ENCODE results near the gene CNTNAP2.

The CNTNAP2 gene

GRCh38 chr7:148212731-148213130, 2096.1 kb downstream of the CNTNAP2 start:
- DNase-seq (ENCODE audit: low read depth in 4 of 4, low spot score in 1 of 4), result no peak

GRCh38 chr7:148214101-148214500, 2097.5 kb downstream of the CNTNAP2 start:
- DNase-seq (ENCODE audit: low read depth in 4 of 4, low spot score in 1 of 4), result no peak

- DNase-seq (ENCODE audit: low read depth in 4 of 4, low spot score in 1 of 4), result no peak
These were observed 2102.0 kb downstream of the CNTNAP2 start for GRCh38 chr7:148218603-148219002.

- no peak for DNase-seq (ENCODE audit: low read depth in 4 of 4, low spot score in 1 of 4)
These were observed 2106.1 kb downstream of the CNTNAP2 start for GRCh38 chr7:148222721-148223120.

GRCh38 chr7:148223160-148223559, 2106.6 kb downstream of the CNTNAP2 start:
- no peak for DNase-seq (ENCODE audit: low read depth in 4 of 4, low spot score in 1 of 4)

GRCh38 chr7:148223738-148224137, 2107.1 kb downstream of the CNTNAP2 start:
- no peak for DNase-seq (ENCODE audit: low read depth in 4 of 4, low spot score in 1 of 4)

- no peak for DNase-seq (ENCODE audit: low read depth in 4 of 4, low spot score in 1 of 4)
These were observed 2113.7 kb downstream of the CNTNAP2 start for GRCh38 chr7:148230296-148230695.

GRCh38 chr7:148230883-148231282, 2114.3 kb downstream of the CNTNAP2 start:
- DNase-seq (ENCODE audit: low read depth in 4 of 4, low spot score in 1 of 4), result no peak

- DNase-seq (ENCODE audit: low read depth in 4 of 4, low spot score in 1 of 4), result no peak
These were observed 2116.2 kb downstream of the CNTNAP2 start for GRCh38 chr7:148232784-148233183.

- DNase-seq (ENCODE audit: low read depth in 4 of 4, low spot score in 1 of 4), result no peak
These were observed 2118.1 kb downstream of the CNTNAP2 start for GRCh38 chr7:148234715-148235114.

- DNase-seq (ENCODE audit: low read depth in 4 of 4, low spot score in 1 of 4), result no peak
These were observed 2122.2 kb downstream of the CNTNAP2 start for GRCh38 chr7:148238761-148239325.

- DNase-seq (ENCODE audit: low read depth in 4 of 4, low spot score in 1 of 4), result no peak
These were observed 2125.2 kb downstream of the CNTNAP2 start for GRCh38 chr7:148241700-148242293.

GRCh38 chr7:148242294-148242821, 2125.8 kb downstream of the CNTNAP2 start:
- no peak for DNase-seq (ENCODE audit: low read depth in 4 of 4, low spot score in 1 of 4)

- no peak for DNase-seq (ENCODE audit: low read depth in 4 of 4, low spot score in 1 of 4)
These were observed 2128.8 kb downstream of the CNTNAP2 start for GRCh38 chr7:148245381-148245780.

GRCh38 chr7:148253629-148254028, 2137.0 kb downstream of the CNTNAP2 start:
- no peak for DNase-seq (ENCODE audit: low read depth in 4 of 4, low spot score in 1 of 4)

GRCh38 chr7:148255333-148255732, 2138.7 kb downstream of the CNTNAP2 start:
- DNase-seq (ENCODE audit: low read depth in 4 of 4, low spot score in 1 of 4), result no peak

- no peak for DNase-seq (ENCODE audit: low read depth in 4 of 4, low spot score in 1 of 4)
These were observed 2139.8 kb downstream of the CNTNAP2 start for GRCh38 chr7:148256433-148256832.

GRCh38 chr7:148260599-148260998, 2144.0 kb downstream of the CNTNAP2 start:
- no peak for DNase-seq (ENCODE audit: low read depth in 4 of 4, low spot score in 1 of 4)

GRCh38 chr7:148261523-148261922, 2144.9 kb downstream of the CNTNAP2 start:
- no peak for DNase-seq (ENCODE audit: low read depth in 4 of 4, low spot score in 1 of 4)

GRCh38 chr7:148261996-148262688, 2145.5 kb downstream of the CNTNAP2 start:
- DNase-seq (ENCODE audit: low read depth in 4 of 4, low spot score in 1 of 4), result no peak

GRCh38 chr7:148262721-148263229, 2146.2 kb downstream of the CNTNAP2 start:
- DNase-seq (ENCODE audit: low read depth in 4 of 4, low spot score in 1 of 4), result peak; percentile 42 to 68 (median 50)

- DNase-seq (ENCODE audit: low read depth in 4 of 4, low spot score in 1 of 4), result no peak
These were observed 2148.4 kb downstream of the CNTNAP2 start for GRCh38 chr7:148264933-148265557.

Measured in stimulated activated CD4-positive, alpha-beta T cell treated with anti-CD3 and anti-CD28 coated beads, Interleukin-1b, Interleukin-23, amount 100 ng/mL, for 24 hours (primary cell).